Heart right ventricle (tissue), 16 donors: ENCODE measurements around the gene PXYLP1. TPM values are rescaled to one million over a fixed set of nuclear protein-coding genes. Genes with fewer than 3 reads are reported as not detected.

ENCODE experiments used
- ATAC-seq, 8 donors: fragments of 200-7000 bp; cut with Tn5 transposase; one replicate each; pipeline ENCODE4 v1.9.1; 2020; ENCODE audit warnings: mild to moderate bottlenecking in 8 of 8, moderate library complexity in 8 of 8, moderate number of reproducible peaks in 1 of 8
- DNase-seq, 2 donors: peaks; one replicate each; pipeline ENCODE4 v3.0.0-alpha.2; 2020
- H3K27ac ChIP-seq, 10 donors: fragments of 200-600 bp; sonication (generic) in 2 of 10; one replicate each; pipeline versions ENCODE4 v1.5.0 to v1.8.0; 2020 to 2022; ENCODE audit warnings: mild to moderate bottlenecking in 3 of 10
- H3K27me3 ChIP-seq, 7 donors: fragments of 200-600 bp; one replicate each; pipeline ENCODE4 v1.8.0; 2021 to 2022; ENCODE audit warnings: mild to moderate bottlenecking in 2 of 7
- H3K36me3 ChIP-seq, 9 donors: fragments of 200-600 bp; sonication (generic) in 1 of 9; one replicate each; pipeline versions ENCODE4 v1.5.0 to v1.8.0; 2020 to 2022; ENCODE audit warnings: mild to moderate bottlenecking in 2 of 9
- H3K4me1 ChIP-seq, 9 donors: fragments of 200-600 bp; sonication (generic) in 1 of 9; one replicate each; pipeline versions ENCODE4 v1.5.0 to v1.8.0; 2020 to 2022; ENCODE audit warnings: mild to moderate bottlenecking in 4 of 9
- H3K4me3 ChIP-seq, 10 donors: fragments of 200-600 bp; sonication (generic) in 2 of 10; one replicate each; pipeline versions ENCODE4 v1.5.0 to v1.8.0; 2020 to 2022; ENCODE audit warnings: mild to moderate bottlenecking in 7 of 10, moderate library complexity in 2 of 10
- H3K9me3 ChIP-seq, 11 donors: fragments of 200-600 bp in 10 of 11; sonication (generic) in 2 of 11; one replicate each; pipeline versions ENCODE4 v1.5.0 to v1.8.0; 2013 to 2022; ENCODE audit warnings: mild to moderate bottlenecking in 2 of 11, control low read depth in 1 of 11, moderate library complexity in 1 of 11
- WGBS, 2 donors: extraction: QIAGEN DNeasy Blood & Tissue Kit; methylation state at CpG; one replicate each; pipeline ENCODE4 v1.1.7; 2013; ENCODE audit warnings: inconsistent platforms in 1 of 2; 5-methylcytosine and 5-hydroxymethylcytosine counted together
- intact Hi-C, 10 donors: fragments of 100-400 bp; cut with DNase I; formaldehyde crosslinking; loops; one replicate each; pipeline versions ENCODE4 v1.11.1 to v1.14.2; 2022
- polyA plus RNA-seq, 2 donors: library from polyadenylated mRNA; stranded (reverse); fragments of 200-250 nt; gene quantifications; one replicate each; pipeline ENCODE4 v1.2.3, GENCODE V29; 2013
- total RNA-seq, 10 donors: library from RNA; stranded (reverse); fragmentation: NEBNext Ultra II Directional in 3 of 10; extraction: Animal tissue kit (Norgen Biotek cat#: 25700) in 3 of 10; gene quantifications; one replicate each; pipeline versions ENCODE4 v1.2.1 to v1.2.4, GENCODE V29; 2021 to 2023
- TF ChIP-seq, protein P1 (sequence below), 9 donors: fragments of 200-600 bp; sonication (generic) in 2 of 9; IDR thresholded peaks; one replicate each; pipeline versions ENCODE4 v1.5.0 to v1.8.0; 2021 to 2022; ENCODE audit warnings: antibody characterized with exemption in 9 of 9, mild to moderate bottlenecking in 5 of 9, moderate library complexity in 1 of 9
- donor health status: Arrhythmogenic right ventricular cardiomyopathy.
- donor health status: ischemic (EF 13 %, LVEDD 7.1; RV severe dilation, severe dysfunction).
- donor health status: healthy with polysubstance abuse.
- donor health status: DM: no; HTN: yes; CAD: no.
- donor health status: DM: no; HTN: no; CAD: no.
- donor health status: ischemic (EF 25% LVEDD 6.9; RV normal size, moderate dysfunction).
- donor health status: ischemic (EF 25% LVEDD 5.7; RV mildly dilated, moderate dysfunction).
- donor health status: healthy.
- donor health status: DM: yes; HTN: yes; CAD: no.
- donor health status: Ischemic cardiomyopathy.
- donor health status: ischemic (EF 35%, LVEDD 5.7; RV mildly dilated, moderate dysfunction).
- donor health status: nonischemic (EF 11% LVEDD 7.7; RV severe dilation, severe dysfunction).
- donor health status: DM: yes; HTN: yes; CAD: no.
- donor health status: PGD.
- donor health status: ischemic (EF 29% LVEDD 5.4; RV normal size, mild dysfunction).
- donor health status: nonischemic (EF 23%, LVEDD 6.1; RV moderate dilation, normal function).

PXYLP1 gene
- total and polyA plus RNA-seq, 12 donors: 8.7 to 33.5 (median 17.9) TPM

DNA sequence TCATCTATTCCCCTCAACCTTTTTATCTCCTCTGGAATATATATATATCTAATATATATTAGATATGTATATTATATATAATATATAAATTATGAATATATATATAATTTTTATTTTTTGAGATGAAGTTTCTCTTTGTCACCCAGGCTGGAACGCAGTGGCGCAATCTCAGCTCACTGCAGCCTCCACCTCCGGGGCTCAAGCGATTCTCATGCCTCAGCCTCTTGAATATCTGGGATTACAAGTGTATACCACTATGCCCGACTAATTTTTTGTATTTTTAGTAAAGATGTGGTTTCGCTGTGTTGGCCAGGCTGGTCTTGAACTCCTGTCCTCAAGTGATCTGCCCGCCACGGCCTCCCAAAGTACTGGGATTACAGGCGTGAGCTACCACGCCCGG lies 22.2 kb downstream of the PXYLP1 start:
- DNase-seq: no peak
- WGBS, 2 donors: 95 to 98% methylated on average over 11 of the region's 11 CpGs
- intact Hi-C loops: no loop called here
- Histone ChIP-seq H3K4me3 (no peak overlapping the region), H3K27ac (no peak overlapping the region), H3K9me3 (no peaks in the 10 kb centered on the region), H3K36me3 (no peaks in the 10 kb centered on the region), H3K4me1 (peaks cover 0 to 40% (median 4%) of the 10 kb centered on the region in 9 donors), H3K27me3 (no peaks in the 10 kb centered on the region)
- TF ChIP-seq, protein P1, sequence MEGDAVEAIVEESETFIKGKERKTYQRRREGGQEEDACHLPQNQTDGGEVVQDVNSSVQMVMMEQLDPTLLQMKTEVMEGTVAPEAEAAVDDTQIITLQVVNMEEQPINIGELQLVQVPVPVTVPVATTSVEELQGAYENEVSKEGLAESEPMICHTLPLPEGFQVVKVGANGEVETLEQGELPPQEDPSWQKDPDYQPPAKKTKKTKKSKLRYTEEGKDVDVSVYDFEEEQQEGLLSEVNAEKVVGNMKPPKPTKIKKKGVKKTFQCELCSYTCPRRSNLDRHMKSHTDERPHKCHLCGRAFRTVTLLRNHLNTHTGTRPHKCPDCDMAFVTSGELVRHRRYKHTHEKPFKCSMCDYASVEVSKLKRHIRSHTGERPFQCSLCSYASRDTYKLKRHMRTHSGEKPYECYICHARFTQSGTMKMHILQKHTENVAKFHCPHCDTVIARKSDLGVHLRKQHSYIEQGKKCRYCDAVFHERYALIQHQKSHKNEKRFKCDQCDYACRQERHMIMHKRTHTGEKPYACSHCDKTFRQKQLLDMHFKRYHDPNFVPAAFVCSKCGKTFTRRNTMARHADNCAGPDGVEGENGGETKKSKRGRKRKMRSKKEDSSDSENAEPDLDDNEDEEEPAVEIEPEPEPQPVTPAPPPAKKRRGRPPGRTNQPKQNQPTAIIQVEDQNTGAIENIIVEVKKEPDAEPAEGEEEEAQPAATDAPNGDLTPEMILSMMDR (IDR thresholded peaks at IDR 0.05): no peak
- ATAC-seq: no peak

DNA sequence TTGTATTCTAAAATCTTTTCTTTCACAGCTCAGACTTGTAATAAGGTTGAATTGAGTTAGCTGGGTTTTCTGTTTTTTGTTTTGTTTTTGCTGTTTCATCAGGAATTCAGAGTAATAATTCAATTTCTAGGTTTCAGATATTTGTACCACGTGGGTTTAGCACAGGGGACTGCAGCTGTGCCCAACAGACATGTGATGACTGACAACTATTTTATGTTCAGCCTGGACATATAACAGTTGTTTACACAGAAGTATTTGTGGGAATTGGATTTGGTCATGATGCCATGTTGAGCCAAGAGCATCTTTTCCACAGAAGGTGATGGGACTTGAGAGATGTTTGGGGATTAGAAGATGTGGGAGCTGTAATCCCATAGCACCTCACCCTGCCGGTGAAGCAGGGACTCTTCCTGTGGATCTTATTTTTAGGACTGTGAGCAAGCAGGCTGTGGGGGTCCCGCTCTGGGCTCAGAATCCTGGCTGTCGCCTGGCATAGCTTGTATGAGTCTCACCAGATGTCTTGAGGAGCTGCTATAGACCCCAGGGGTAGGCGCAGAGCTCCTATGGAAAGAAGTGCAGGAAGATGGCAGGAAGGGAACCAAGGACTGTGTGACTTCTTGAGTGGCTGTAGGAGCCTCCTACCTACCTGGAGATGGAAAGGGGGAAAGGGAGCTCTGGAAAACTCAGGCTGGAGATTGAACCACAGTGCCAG lies 23.7 kb downstream of the PXYLP1 start:
- DNase-seq: no peak
- WGBS, 2 donors: 62 to 76% methylated on average over 5 of the region's 5 CpGs
- Histone ChIP-seq H3K36me3 (peaks cover 0 to 4% (median 0%) of the 10 kb centered on the region in 9 donors), H3K4me3 (no peak overlapping the region), H3K4me1 (peaks cover 0 to 31% (median 4%) of the 10 kb centered on the region in 9 donors), H3K9me3 (no peaks in the 10 kb centered on the region), H3K27ac (no peak overlapping the region), H3K27me3 (no peaks in the 10 kb centered on the region)
- ATAC-seq: peak in 1 of 8 donors; percentile 6
- TF ChIP-seq, protein P1 (IDR thresholded peaks at IDR 0.05): no peak
- intact Hi-C loops: no loop called here

DNA sequence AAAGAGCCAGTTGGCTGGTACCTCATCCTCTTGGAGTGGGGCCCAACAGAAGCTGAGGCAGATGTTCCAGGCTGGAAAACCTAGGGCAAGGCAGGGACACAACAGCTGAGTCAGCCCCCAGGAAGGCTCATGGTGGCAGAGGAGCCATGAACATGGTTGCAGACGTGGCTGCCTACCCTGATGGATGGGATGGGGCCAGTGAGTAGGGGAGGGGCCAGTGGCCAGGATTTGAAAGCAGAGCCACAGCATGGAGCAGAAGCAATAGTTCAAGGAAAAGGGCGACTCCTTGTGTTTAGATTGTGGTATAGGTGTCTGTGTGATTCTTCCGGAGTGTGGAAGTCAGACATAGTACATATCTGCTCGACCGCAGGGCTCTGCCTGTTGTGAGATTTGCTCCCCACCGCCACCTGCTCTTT lies 24.2 kb downstream of the PXYLP1 start:
- ATAC-seq: peak in 7 of 8 donors; percentile 33 to 70 (median 60)
- H3K27ac ChIP-seq: no peak overlapping the region
- H3K36me3 ChIP-seq: peaks cover 0 to 9% (median 4%) of the 10 kb centered on the region in 9 donors
- H3K4me3 ChIP-seq: no peak overlapping the region
- no peak for DNase-seq
- H3K4me1 ChIP-seq: peaks cover 0 to 27% (median 4%) of the 10 kb centered on the region in 9 donors
- whole genome bisulfite sequencing, 2 donors: 76 to 78% methylated on average over 6 of the region's 6 CpGs
- H3K27me3 ChIP-seq: no peaks in the 10 kb centered on the region
- no peaks in the 10 kb centered on the region for H3K9me3 ChIP-seq
- intact Hi-C loops: no loop called here
- TF ChIP-seq, protein P1 (IDR thresholded peaks at IDR 0.05): peak in 5 of 9 donors; percentile 21 to 41 (median 31)

DNA sequence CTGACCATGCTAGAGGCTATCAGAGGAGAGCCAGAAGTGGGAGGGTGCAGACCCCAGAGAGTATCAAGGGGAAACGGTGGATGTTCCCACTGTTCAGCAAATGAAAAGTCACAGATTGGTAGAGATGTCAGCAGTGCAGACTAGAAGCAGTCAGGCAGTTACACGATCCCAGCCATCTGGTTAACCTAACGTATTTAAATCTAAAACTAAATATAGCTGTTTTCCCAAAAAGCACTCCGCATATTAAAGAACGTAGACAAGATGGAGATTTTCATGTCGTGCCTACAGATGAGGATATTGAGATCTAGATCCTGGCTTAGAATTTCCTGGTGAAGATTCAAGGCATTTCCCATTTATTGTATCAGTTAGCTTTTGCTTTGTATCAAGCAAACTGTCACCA lies 25.2 kb downstream of the PXYLP1 start:
- DNase-seq (no peak), ATAC-seq (no peak)
- no peaks in the 10 kb centered on the region for H3K9me3 ChIP-seq
- H3K36me3 ChIP-seq: peaks cover 0 to 19% (median 4%) of the 10 kb centered on the region in 9 donors
- no peak overlapping the region for H3K4me3 ChIP-seq
- TF ChIP-seq, protein P1 (IDR thresholded peaks at IDR 0.05): no peak
- H3K27me3 ChIP-seq: no peaks in the 10 kb centered on the region
- intact Hi-C loops: no loop called here
- H3K27ac ChIP-seq: no peak overlapping the region
- WGBS, 2 donors: 79 to 88% methylated on average over 6 of the region's 6 CpGs
- peaks cover 0 to 27% (median 4%) of the 10 kb centered on the region in 9 donors for H3K4me1 ChIP-seq
